ENCODE data around the gene SHROOM4. TPM values are rescaled to one million over a fixed set of nuclear protein-coding genes. Genes with fewer than 3 reads are reported as not detected.

Gene SHROOM4
- total and polyA plus RNA-seq, 2 experiments from 2014 or later = 1.9 to 8.5 TPM

GRCh38 chrX:50827996-50828395 lies 14.0 kb upstream of the SHROOM4 start:
- Histone ChIP-seq H3K9me2 (ENCODE audit: insufficient read depth) (no peaks in the 10 kb centered on the region), H2AFZ (no peak overlapping the region), H3K4me1 (ENCODE audit: insufficient read depth) (no peaks in the 10 kb centered on the region), H3K79me2 (replicated peaks; ENCODE audit: insufficient read depth) (no peaks in the 10 kb centered on the region), H3K27ac (ENCODE audit: low read depth) (no peak overlapping the region), H3K4me2 (no peak overlapping the region), H4K20me1 (replicated peaks; ENCODE audit: insufficient read depth) (no peaks in the 10 kb centered on the region), H3F3A (replicated peaks; ENCODE audit: low read depth) (no peaks in the 10 kb centered on the region), H3K4me3 (no peak overlapping the region), H3K27me3 (ENCODE audit: insufficient read depth) (no peaks in the 10 kb centered on the region), H3K36me3 (ENCODE audit: insufficient read depth) (no peaks in the 10 kb centered on the region)
- Mint-ChIP-seq H3K4me1 (peaks cover 4% of the 10 kb centered on the region; the same call in 1 of the 3 replicates), H3K4me3 (no peak overlapping the region), H3K9me3 (no peaks in the 10 kb centered on the region), H3K27ac (no peak overlapping the region), H3K27me3 (ENCODE audit: insufficient read depth, low read depth, poor library complexity) (no peaks in the 10 kb centered on the region), H3K36me3 (ENCODE audit: low read depth) (no peaks in the 10 kb centered on the region)
- no peak for DNase-seq (ENCODE audit: low spot score)
- no peak for TF ChIP-seq ZNF114 (CRISPR knock-in tag; IDR thresholded peaks at IDR 0.05)
- TF ChIP-seq CREB1 (CRISPR knock-in tag; IDR thresholded peaks at IDR 0.05; ENCODE audit: low read depth) = no peak
- no peak for TF ChIP-seq STAT1 (IDR thresholded peaks at IDR 0.05; ENCODE audit: unreplicated experiment)
- TF ChIP-seq ZNF462 (CRISPR knock-in tag; IDR thresholded peaks at IDR 0.05) = no peak
- TF ChIP-seq CTCF (conservative IDR thresholded peaks at IDR 0.05; ENCODE audit: low read depth in 2 of 2) = no peak
- no peak for TF ChIP-seq REST (IDR thresholded peaks at IDR 0.05; ENCODE audit: unreplicated experiment)
- no peak for TF ChIP-seq JUNB (IDR thresholded peaks at IDR 0.05; ENCODE audit: unreplicated experiment)
- no peak for TF ChIP-seq NANOG (IDR thresholded peaks at IDR 0.05; ENCODE audit: borderline replicate concordance)
- no peak for TF ChIP-seq ETS1 (IDR thresholded peaks at IDR 0.05)
- TF ChIP-seq ZNF331 (CRISPR knock-in tag; IDR thresholded peaks at IDR 0.05; ENCODE audit: low read depth) = no peak
- no peak for TF ChIP-seq EZH2 (IDR thresholded peaks at IDR 0.05; ENCODE audit: low read depth, unreplicated experiment)
- no peak for TF ChIP-seq EZH2phosphoT487 (IDR thresholded peaks at IDR 0.05; ENCODE audit: unreplicated experiment)
- no peak for TF ChIP-seq POLR2AphosphoS5 (IDR thresholded peaks at IDR 0.05; ENCODE audit: low read depth)
- no peak for ATAC-seq
